Esophagus squamous epithelium (tissue), 4 donors: Measurements from ENCODE around the gene PLXDC1.
A peak's percentile ranks its signal among the peaks of the same experiment; 100 is the strongest.

ENCODE experiments used
- POLR2A ChIP-seq, 4 donors: fragments of 450-650 bp; IDR thresholded peaks; one replicate each; pipeline ENCODE4 v1.6.1; 2017; ENCODE audit warnings: antibody characterized with exemption in 4 of 4, mild to moderate bottlenecking in 4 of 4, moderate library complexity in 3 of 4
- TF ChIP-seq, protein P1 (sequence below), 6 experiments: fragments of 450-650 bp in 4 of 6; fragments of 200-600 bp in 2 of 6; sonication (generic) in 2 of 6; IDR thresholded peaks; one replicate each; pipeline ENCODE4 v1.5.1; 2016 to 2019; ENCODE audit warnings: antibody characterized with exemption in 6 of 6, mild to moderate bottlenecking in 4 of 6, moderate library complexity in 4 of 6

DNA sequence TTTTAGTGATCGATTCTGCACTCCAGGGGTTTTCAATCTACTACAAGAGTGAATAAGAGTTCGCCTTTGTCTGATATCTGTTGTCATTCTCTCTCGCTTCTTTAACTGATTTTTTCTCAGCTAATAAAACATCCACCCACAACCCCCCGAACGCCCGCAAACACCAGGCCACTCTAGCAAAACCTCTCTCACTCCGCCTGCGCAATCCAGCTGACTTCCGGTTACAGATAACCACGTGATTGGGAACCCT, 48.3 kb upstream of the PLXDC1 start:
- peak in 1 of 4 donors; percentile 46 for TF ChIP-seq POLR2A (IDR thresholded peaks at IDR 0.05)
- TF ChIP-seq, protein P1, sequence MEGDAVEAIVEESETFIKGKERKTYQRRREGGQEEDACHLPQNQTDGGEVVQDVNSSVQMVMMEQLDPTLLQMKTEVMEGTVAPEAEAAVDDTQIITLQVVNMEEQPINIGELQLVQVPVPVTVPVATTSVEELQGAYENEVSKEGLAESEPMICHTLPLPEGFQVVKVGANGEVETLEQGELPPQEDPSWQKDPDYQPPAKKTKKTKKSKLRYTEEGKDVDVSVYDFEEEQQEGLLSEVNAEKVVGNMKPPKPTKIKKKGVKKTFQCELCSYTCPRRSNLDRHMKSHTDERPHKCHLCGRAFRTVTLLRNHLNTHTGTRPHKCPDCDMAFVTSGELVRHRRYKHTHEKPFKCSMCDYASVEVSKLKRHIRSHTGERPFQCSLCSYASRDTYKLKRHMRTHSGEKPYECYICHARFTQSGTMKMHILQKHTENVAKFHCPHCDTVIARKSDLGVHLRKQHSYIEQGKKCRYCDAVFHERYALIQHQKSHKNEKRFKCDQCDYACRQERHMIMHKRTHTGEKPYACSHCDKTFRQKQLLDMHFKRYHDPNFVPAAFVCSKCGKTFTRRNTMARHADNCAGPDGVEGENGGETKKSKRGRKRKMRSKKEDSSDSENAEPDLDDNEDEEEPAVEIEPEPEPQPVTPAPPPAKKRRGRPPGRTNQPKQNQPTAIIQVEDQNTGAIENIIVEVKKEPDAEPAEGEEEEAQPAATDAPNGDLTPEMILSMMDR (IDR thresholded peaks at IDR 0.05): peak in 1 of 6 experiments; percentile 27
